CD1c-positive myeloid dendritic cell (primary cell): ENCODE data around the gene FIBCD1.

Experiments
- DNase-seq: peaks from one replicate; pipeline ENCODE4 v3.0.0-alpha.2; 2016; ENCODE audit errors: extremely low spot score

FIBCD1 gene

DNA sequence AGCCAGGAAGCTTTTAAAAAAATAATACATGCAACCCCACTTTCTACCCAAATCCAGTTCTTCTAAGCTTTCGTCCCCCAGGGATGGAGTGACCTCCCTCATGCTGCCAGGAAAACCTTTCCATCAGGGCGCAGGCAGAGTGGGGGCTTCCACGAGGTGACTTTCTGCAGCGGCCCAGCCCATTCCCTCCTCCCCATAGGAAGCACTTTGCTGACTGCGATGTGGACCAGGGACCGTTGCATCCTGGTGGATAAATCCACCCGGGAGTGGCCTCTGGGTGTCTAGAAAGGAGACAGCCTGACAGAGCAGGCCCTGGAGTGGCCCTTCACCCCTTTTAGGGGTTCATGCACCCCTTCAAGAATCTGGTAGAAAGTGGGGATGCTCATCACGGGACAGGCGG lies 44.0 kb downstream of the FIBCD1 start:
- no peak for DNase-seq

DNA sequence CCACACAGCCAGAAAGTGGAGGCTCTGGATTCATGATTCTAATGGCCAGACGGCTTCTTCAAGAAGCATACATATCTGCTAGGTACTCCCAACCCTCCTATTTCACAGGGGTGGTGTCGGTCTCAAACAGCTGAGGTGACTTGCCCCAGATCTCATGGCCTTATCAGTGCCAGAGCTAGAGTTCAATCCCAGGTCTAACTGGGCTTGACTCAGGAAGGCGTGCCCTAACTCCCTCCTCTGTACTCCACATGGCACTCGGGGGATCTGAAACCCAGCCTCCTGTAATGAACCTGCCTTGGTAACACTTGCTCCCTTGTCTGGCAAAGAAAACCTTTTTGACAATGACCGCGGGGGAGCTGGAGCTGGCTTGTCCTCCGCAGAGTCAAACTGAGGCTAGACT lies 44.5 kb downstream of the FIBCD1 start:
- DNase-seq, result no peak

- peak; percentile 76 for DNase-seq
Measured at GRCh38 chr9:130893341-130894101, 45.5 kb downstream of the FIBCD1 start.

DNA sequence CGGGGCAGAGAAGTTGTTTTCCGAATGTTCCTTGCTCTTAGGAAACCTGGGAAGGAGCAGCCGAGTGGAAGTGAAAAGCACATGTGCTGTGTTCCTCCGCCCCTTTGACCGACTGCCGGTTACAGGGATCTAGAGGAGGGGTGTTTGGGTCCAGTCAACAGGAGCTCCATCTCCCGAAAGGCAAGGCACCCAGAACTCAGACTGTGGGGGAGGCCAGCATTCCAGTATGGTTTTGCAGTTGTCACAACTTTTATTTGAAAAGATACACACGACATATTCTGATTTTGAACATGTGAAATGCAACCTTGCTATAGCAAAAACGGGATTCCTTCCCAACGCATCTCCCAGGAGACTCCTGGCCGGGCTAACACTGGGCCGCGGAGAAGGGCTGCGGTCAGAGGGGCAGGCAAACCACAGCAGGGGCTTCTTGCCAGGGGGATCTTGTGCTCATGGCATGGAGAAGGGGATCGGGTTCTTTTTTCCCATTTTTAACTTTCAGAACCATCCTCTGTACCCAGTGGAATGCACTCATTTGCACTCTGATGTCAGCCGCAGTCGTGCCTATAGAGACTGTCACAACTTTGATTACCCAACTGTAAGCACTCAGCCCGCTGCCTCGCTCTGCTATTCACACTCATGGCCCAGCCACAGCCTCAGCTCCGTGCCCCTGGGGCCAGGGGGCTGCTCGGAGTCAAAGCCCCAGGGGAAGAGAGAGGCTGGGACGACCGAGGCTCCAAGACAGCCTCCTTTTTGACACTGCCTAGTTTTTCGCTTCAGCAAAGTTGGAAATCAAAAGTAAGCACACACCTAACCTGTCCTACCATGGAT lies 46.4 kb downstream of the FIBCD1 start:
- DNase-seq, result no peak

GRCh38 chr9:130891688-130892476 lies 47.2 kb downstream of the FIBCD1 start:
- DNase-seq, result no peak

DNA sequence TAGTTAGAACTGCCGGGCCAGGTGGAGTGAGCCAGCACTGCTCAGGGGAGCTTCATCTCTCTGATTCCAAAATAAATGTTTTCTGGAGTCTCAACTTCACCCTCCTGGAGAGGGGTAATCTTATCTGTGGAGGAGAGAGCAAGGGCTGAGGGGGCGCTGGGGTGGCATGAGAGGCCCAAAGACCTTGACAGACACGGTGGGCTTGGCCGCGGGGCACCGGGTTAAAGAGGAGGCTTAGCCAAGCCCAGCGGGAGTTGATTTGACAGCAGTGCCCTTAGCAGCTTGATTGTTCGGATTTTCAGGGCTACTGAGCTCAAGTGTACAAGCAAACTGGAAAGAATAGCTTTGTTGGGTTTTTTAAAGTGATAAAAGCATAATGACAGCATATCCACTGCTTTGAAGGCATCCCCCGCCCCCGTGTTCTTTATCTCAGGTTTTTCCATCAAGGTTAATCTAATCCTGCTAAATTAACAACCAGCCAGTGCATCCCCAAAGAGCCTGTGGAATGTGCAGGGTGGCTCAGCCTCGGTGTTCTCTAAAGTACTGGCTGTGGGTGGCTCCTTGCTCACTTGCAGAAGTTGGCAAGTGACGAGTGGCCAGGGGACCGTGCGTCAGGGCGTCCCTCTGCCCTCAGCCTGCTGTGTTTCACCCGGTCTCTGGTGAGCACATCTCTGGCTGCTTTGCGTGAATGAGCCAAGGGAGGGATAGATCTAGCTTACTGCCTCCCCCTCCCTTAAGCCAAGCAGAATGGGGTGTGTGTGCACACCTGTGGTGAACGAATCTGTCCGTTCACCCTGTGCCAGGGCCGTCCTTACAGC lies 48.0 kb downstream of the FIBCD1 start:
- no peak for DNase-seq

GRCh38 chr9:130890124-130890523 lies 48.9 kb downstream of the FIBCD1 start:
- DNase-seq, result no peak

GRCh38 chr9:130888146-130888885 lies 50.7 kb downstream of the FIBCD1 start:
- DNase-seq, result no peak

DNA sequence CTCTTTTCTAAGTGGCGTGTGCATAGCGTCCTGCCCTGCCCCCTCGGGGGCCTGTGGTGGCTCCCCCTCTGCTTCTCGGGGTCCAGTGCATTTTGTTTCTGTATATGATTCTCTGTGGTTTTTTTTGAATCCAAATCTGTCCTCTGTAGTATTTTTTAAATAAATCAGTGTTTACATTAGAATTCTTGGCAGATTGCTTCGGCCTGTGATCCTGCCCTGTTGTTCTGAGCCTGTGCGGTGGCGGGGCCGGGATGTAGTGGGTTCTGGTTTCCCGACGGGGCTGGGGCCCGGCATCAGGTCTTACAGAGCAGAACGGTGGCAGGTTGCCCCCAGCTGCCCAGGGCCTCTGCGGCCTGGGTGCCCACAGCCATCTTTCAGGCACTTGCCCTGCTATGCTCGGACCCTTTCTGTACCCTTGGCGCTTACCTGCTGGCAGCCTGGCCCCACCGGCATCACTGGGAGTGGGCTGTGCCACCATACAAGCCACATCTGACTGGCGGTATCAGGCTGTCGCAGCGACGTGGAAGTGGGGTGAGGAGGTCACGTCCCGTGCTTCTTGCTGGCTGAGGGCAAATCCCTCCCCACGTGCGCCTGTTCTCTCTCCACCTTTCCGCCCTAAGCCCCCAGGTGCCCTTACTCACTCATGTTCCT lies 51.4 kb downstream of the FIBCD1 start:
- DNase-seq, result no peak

DNA sequence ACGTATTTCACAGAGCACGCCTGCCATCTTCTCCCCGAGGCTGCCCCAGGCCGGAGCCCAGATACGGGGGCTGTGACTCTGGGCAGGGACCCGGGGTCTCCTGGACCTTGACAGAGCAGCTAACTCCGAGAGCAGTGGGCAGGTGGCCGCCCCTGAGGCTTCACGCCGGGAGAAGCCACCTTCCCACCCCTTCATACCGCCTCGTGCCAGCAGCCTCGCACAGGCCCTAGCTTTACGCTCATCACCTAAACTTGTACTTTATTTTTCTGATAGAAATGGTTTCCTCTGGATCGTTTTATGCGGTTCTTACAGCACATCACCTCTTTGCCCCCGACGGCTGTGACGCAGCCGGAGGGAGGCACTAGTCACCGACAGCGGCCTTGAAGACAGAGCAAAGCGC lies 52.1 kb downstream of the FIBCD1 start:
- no peak for DNase-seq

DNA sequence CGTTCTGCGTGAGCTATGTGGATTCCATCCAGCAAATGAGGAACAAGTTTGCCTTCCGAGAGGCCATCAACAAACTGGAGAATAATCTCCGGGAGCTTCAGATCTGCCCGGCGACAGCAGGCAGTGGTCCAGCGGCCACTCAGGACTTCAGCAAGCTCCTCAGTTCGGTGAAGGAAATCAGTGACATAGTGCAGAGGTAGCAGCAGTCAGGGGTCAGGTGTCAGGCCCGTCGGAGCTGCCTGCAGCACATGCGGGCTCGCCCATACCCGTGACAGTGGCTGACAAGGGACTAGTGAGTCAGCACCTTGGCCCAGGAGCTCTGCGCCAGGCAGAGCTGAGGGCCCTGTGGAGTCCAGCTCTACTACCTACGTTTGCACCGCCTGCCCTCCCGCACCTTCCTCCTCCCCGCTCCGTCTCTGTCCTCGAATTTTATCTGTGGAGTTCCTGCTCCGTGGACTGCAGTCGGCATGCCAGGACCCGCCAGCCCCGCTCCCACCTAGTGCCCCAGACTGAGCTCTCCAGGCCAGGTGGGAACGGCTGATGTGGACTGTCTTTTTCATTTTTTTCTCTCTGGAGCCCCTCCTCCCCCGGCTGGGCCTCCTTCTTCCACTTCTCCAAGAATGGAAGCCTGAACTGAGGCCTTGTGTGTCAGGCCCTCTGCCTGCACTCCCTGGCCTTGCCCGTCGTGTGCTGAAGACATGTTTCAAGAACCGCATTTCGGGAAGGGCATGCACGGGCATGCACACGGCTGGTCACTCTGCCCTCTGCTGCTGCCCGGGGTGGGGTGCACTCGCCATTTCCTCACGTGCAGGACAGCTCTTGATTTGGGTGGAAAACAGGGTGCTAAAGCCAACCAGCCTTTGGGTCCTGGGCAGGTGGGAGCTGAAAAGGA lies 53.3 kb downstream of the FIBCD1 start:
- DNase-seq, result no peak

GRCh38 chr9:130884542-130885483 lies 54.2 kb downstream of the FIBCD1 start:
- DNase-seq, result no peak

DNA sequence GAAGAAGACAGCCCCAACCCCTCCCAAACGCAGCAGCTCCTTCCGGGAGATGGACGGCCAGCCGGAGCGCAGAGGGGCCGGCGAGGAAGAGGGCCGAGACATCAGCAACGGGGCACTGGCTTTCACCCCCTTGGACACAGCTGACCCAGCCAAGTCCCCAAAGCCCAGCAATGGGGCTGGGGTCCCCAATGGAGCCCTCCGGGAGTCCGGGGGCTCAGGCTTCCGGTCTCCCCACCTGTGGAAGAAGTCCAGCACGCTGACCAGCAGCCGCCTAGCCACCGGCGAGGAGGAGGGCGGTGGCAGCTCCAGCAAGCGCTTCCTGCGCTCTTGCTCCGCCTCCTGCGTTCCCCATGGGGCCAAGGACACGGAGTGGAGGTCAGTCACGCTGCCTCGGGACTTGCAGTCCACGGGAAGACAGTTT lies 54.9 kb downstream of the FIBCD1 start:
- no peak for DNase-seq

DNA sequence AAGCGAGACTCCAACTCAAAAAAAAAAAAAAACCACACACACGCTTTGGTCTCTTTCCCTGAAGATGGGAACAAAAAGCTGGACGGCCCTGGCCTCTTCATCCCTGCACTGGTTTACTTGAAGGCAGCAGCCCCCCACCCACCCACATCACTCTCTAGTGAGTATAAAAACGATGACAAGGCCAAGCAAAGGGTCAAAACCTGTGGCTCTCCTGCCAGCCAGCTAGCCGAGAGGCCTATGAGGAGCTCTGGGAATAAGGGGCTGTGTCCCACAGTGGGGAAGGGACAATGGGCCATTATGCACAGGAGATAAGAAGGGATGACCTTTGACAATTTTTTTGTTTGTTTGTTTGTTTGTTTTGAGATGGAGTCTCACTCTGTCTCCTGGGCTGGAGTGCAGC lies 55.6 kb downstream of the FIBCD1 start:
- DNase-seq, result no peak

DNA sequence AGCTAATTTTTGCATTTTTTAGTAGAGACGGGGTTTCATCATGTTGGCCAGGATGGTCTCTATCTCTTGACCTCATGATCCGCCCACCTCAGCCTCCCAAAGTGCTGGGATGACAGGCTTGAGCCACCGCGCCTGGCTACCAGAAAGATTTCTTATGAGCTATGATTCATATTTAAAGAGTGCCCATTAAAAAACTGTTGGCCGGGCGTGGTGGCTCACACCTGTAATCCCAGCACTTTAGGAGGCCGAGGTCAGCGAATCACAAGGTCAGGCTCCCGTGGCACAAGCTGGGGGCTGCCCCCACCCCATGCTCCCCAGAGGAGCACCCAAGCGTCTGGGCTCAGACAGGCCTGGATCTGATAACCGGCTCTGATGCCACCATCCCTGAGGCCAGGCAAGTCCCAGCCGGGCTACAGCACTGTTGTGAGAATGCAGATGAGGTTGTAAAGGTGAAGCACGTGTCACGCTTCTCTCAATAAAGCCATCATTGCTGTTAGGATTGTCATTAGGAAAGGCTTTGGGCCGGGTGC lies 56.3 kb downstream of the FIBCD1 start:
- no peak for DNase-seq

DNA sequence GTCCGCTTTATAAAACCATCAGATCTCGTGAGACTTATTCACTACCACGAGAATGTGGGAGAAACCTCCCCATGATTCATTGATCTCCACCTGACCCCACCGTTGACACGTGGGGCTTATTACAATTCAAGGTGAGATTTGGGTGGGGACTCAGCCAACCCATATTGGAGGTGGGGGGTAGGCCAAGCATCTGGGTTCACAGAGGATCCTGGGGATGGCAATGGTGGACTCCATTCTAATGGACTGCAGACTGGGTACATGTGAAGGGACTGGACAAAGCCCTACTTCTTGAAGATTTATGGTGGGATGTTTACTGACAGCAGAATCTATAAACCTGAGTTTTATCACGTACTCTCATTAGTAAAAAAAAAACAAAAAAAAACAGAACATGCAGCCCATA lies 57.5 kb downstream of the FIBCD1 start:
- DNase-seq, result no peak

GRCh38 chr9:130880599-130881220 lies 58.3 kb downstream of the FIBCD1 start:
- no peak for DNase-seq
